GM18519 (cell line): Measurements from ENCODE around the gene GRIN1.

ENCODE experiments used
- ATAC-seq: cut with Tn5 transposase; IDR thresholded peaks from one replicate; pipeline ENCODE4 v1.9.1; 2021; ENCODE audit warnings: mild to moderate bottlenecking, moderate library complexity; ENCODE audit not compliant: unreplicated experiment, low FRiP score

Gene GRIN1

DNA sequence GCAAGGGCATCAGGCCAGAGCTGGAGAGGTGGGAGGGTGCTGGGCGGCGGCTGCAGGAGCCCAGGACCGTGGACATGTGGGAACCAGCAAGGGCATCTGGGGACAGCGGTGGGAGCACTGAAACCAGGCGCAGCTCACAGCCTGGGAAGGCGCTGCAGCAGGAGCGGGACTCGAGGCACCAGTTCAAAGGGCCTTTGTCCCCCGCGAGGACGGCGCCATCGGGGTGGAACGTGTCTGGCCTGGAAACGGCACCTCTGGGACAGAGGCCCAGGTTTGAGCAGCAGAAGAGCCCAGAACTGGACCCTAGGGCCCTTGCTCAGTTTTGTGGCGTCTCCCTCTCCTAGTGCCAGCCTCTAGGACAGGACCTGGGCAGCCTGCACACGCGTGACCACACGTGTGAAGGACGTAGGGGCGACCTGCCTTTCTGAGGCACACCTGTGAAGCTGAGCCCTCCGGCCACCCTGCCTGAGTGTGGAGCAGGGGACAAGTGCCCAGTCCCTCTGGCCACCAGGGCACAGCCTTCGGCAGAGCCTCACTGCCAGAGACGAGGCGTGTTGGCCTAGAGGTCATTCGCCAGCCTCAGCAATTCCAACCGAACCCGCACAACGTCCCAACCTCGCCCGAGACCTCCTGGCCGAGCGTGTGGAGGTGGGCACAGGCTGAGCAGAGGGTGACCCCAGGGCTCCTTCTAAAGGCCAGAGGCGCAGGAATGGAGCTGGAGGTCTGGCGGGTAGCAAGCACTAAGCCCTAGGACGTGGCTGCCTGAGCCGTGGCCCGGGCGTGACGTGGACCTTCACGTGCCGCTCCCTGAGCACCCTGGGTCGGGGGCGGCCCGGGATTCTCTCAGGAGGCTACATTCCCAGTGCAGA lies 35.1 kb downstream of the GRIN1 start:
- no peak for ATAC-seq

DNA sequence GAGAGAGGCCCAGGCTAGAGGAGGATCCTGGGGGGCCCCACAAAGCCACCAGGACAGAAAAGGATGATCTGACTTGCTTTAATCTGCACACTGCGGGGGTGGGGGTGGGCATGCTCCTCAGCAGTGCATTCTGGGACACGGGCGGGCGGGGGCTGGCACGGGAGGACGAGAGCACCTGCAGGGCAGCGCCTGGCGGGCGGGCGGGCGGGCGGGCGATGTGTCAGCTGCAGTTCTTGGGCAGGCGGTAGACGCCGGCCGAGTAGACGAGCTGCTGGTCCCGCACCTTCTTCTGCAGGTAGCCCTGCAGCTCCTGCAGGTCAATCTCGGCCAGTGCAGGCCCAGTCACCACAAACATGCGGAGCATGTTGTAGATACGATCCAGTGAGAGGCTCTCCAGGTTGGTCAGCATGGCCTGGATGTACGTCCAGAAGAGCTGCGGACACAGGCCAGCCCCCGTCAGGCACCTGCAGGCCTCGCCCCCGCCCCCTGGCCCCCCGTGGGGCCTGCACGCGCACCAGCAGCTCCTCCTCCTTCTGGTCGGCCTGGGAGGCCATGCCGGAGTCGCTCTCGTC lies 35.9 kb downstream of the GRIN1 start:
- no peak for ATAC-seq

DNA sequence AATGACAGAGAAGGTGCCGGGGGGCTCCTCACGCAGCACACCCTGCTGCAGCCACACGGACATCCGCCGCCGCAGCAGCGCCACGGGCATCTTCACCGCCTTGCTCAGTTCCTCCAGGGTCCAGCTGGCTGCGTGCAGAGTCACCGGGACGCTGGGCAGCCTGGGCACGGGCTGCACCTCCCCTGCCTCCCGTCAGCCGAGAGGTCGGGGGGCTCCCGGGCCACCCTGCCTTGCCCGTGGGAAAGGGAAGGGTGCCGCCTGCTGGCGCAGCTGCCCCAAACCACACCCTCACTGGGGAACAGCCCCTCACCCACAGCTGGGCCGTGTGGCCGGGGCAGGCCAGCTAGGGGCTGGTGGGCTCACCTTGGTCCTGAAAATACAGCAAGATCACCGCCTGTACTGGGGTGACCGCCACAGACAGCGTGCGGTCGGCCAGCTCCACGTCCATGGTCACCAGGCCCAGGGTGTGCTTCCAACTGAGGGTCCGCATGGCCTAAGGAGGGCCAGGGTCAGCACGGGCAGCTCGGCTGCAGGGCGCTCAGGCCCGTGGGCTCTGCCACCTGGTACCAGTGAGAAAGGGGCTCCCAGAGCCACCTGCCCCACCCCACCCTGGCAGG lies 36.5 kb downstream of the GRIN1 start:
- no peak for ATAC-seq

DNA sequence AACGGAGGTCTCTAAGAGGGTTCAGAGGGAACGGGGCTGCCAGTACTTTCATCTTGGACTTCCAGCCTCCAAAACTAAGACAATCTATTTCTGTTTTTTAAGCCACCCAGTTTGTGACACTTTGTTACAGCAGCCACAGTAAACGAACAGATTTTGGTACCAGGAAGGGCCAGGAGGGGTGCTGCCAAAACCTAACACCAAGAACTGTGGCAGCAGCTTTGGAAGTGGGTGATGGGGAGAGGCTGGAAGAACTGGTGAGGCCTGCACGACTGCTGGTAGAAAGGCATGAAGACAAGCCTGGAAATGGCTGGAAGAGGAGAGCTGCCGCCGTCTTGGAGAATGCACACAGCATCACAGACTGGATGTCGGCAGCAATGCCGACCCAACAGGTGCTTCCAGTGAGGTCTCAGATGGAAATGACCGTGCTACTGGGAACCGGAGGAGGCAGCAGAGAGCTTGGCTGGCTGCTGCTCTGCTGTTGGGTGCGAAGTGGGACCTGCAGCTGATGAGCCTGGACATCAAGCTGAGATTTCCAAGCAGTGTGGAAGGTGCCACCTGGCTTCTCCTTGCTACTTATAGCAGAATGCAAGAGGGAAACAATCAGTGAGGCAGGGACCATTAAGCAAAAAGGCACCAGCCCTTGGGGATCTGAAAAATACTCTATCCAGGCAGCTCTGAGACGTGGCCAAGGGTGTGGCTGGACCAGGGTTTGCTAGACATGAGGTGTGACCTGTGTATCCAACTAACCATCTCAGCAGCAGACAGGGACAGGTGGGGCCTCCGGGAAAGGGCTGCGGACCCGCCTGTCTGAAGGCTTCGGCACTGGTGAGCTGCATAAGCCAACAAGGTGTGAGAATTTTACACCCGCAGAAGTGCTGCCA lies 37.6 kb downstream of the GRIN1 start:
- ATAC-seq: no peak

DNA sequence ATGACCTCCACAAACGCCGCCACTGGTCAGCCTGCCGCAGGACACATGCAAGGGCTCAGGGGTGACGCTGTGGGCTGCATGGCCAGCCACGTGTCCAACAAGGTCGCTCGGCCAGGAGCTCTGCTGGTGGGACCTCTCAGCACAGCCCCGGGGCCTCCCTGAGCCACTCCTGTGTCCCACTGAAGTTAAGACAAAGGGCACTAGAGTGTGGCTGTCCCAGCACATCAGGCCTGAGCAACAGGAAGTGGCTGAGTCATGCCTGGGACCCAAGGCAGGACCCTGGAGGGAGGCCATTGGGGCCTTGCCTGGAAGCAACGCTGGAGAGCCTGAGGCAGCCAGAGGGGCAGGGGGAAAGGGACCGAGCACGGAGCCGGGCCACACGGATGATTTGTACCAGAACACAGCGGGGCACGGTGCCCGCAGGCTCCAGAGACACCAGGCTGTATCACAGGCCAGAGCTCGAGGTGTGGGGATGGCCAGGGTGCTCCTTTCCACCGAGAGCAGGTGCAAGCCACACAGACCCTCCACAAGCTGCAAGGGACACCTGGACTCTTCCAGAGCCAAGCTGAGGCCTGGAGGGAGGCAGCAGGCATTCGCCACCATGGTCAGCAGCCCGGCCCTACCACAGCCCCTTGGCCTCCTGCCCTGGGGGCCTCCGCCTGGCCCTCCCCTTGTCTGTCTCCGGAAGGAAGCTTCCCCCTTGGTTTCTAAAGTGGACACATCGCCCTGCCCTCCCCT lies 39.4 kb downstream of the GRIN1 start:
- ATAC-seq: no peak

DNA sequence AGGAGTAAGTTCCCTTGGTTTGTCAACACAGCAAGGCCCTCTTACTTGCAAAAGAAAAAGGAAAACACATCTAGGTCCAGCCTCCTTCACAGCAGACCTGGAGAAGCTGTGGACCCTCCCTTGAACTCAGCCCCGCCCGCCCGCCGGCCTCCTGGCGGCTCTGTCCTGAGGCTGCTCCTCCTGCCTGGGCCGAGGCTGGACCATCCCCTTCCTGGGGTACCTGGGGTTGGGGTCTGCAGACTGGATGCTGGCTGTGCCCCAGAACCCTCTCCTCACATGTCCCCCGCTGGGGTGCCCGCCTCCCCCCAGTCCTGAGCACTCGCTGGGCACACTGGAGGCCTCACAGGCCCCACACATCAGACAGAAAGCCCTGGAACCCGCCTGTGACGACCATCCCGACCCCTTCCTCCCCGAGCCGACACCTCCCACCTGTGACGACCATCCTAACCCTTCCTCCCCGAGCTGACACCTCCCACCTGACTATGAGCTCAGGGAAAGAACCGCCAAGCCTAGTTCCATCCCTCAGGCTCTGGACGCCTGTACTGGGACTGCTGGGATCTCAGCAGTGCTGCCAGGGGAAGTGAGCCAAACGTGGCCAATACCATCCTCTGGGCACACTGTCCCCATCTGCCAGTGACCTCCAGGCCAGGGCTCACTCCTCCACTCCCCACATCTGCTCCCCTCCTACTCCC lies 40.1 kb downstream of the GRIN1 start:
- no peak for ATAC-seq

DNA sequence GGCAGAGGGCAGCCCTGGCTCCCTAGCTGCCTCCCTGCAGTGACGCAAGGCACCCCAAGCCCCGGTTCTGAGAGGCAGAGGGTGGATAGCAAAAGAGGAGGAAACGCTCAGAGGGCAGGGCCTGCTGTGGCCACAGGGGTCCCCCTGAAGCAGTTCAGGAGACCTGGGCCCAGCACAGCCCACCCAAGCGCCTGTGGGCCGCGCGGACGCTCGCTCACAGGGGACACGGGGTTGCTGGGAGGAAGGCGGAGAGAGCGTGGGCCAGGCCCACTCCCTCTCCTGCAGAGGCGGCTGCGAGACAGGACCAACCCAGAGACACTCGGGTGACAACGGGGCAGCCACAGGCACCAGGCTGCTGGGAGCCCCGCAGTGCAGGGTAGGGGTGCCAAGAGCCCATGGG lies 40.8 kb downstream of the GRIN1 start:
- no peak for ATAC-seq

DNA sequence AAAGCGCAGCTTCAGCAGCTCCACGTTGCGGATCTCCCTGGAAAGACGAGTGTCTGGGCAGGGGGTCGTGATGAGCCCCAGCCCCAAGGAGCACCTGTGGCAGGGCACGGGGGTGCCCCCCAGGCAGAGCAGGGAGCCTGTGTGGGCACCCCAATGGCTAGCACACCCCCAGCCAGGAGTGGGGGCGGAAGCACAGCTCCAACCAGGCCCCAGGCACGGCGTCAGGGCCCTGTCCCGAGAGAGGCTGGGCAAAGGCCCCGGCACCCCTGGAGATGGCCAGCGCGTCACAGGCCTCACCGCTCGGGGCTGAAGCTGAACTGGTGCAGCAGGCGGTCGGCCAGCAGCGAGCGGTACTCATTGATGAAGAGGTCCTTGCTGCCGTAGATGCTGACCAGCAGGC lies 41.5 kb downstream of the GRIN1 start:
- no peak for ATAC-seq

DNA sequence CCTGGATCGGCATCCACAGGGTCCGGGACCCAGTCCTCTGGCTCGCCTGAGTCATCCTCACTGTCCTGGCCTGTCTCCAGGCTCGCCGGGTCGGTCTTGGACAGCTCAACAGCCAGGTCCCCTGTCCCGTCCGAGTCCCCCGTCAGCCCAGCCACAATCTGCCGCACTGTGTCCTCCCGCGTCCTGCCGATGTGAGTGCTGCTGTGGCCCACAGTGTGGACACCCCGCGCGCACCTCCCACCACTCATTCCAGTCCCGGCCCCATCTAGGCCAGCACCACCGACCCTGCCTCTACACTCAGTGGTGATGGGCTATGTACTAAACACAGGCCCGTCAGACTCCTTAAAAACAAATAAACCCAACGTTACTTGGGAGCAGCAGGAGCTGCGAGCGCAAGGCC lies 42.7 kb downstream of the GRIN1 start:
- no peak for ATAC-seq

DNA sequence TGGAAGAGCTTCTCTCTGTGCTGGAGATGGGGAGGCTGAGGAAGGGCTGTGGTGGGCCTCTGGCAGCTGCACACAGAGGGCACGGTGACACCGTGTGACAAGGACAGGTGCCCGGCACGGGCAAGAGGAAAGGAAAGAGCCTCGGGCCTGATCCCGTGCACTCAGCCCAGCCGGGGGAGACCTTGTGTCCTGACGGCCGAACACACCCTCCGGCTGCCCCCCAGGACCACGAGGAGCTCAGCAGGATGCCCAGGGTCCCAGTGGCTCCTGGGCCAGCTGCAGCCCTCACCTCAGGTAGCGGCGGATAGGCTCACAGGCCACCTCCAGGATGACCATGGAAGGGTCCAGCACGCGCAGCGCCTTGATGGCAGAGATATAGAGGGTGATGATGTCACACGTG lies 43.9 kb downstream of the GRIN1 start:
- ATAC-seq: no peak

DNA sequence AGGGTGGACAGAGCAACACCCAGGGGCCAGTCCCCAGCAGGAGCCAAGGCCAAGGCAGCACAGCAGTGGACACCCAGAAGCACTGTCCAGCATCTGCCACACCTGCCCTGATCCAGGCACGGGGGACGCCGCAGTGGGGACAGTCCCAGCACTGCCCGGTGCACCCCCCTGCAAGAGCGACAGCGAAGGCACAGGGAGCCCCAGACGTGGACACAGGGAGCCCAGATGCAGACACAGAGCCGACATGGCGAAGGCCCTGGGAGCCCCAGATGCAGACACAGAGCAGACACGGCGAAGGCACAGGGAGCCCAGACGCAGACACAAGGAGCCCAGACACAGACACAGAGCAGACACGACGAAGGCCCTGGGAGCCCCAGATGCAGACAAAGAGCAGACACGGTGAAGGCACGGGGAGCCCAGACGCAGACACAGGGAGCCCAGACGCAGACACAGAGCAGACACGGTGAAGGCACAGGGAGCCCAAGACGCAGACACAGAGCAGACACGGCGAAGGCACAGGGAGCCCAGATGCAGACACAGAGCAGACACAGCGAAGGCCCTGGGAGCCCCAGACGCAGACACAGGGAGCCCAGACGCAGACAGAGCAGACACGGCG lies 45.1 kb downstream of the GRIN1 start:
- no peak for ATAC-seq

DNA sequence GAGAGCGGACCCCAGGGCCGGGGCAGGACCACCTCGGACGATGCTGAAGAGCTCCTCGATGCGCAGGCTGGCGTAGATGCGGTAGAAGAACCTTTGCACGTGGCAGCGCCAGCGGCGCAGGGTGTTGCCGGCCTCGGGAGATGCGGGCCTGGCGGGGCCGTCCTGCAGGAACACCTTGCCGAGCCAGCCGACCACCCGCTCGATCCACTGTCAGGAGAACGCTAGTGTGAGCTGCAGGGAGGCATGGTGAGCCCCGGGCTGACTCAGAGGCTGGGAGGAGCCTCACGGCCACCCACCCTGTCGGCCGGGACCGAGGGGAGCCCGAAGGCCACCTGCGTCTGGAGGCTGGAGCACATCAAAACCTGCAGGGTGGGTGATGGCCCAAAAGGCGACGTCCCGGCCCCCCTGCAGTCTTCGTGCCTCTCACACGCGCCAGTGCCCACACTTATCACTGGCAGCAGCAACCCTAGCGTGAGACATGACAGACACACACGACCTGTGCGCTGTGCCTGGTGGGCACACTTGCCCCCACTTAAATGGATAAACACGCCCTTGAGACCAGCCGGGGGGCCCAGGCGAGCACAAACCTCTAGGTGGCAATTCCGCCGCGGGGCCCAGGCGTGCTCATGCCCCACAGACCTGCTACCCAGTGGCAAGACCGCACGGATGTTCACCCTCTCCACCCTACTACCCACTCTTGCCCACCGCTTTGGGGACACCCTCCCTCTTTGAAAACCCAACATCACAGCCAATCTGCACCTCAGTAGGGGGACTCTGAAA lies 46.1 kb downstream of the GRIN1 start:
- ATAC-seq: no peak

DNA sequence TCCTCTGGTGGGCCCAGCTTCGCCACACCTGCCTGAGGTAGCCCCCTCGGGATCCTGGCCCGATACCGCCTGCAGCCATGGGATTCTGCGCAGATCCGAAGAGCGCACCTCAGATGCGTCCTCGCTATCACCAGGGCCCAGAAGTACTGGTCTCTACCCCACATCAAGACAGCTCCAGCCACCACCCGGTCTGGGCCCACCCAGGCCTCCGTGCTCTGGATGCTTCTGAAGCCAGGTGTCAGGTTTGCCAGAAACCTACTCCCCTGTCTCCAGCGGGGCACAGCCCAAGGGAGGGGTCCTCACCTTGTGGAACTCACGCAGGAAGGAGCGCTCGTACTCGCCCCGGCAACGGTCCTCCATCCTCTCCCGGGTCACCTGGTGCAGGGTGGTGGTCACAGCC lies 47.0 kb downstream of the GRIN1 start:
- no peak for ATAC-seq

DNA sequence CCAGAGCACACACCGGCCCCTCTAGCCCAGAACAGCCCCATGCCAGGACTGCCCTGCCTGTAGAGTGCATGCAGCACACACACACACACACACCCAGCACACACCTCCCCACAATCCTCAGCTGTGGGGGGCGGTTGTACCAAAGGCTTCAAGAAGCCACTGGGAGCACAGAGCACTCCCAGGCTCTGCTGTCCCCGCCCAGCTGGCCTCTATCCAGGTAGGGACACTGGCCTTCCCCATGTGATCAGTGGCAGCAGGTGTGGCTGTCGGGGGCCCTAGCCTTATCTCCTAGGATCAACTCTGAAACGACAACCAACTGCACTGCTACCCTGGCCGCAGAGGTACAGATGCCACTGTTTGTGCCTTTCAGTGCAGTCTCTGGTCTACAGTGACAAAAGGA lies 47.4 kb downstream of the GRIN1 start:
- no peak for ATAC-seq

DNA sequence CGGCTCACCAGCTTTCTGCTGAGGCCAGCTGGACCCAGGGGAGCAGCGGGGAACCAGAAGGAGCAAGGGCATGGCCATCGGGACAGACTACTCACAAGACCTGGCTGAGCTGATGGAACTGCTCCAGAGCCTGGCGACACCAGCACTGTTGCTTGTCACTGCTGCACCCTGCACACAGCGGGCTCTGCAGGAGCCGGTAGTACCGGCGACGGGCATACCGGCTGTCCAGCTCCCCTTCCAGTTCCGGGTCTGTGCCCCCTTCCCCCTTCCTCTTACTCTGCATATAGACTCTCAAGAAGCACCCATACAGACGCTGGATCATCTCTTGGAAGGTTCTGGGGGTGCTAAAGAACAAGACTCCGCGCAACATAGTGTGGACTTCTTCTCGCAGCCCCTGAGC lies 48.4 kb downstream of the GRIN1 start:
- no peak for ATAC-seq

DNA sequence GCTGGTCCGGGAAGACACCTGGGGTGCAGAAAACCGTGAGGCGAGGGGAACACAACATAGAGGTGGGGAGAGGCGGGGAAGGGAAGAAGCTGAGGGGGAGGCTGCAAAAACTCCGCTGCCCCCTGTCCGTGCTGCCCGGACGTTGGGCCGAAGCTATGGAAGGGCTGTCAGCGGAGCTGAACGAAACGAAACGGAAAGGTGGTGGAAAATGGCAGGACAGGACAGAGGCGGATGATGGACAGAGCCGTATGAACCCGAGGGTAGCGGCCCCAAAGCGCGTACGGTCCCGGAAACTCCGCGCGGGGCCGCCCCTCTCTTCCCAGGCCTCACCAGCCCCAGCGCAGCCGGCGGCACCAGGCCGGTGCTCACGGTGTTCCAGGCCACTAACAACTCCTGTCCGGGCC lies 49.1 kb downstream of the GRIN1 start:
- ATAC-seq: no peak

DNA sequence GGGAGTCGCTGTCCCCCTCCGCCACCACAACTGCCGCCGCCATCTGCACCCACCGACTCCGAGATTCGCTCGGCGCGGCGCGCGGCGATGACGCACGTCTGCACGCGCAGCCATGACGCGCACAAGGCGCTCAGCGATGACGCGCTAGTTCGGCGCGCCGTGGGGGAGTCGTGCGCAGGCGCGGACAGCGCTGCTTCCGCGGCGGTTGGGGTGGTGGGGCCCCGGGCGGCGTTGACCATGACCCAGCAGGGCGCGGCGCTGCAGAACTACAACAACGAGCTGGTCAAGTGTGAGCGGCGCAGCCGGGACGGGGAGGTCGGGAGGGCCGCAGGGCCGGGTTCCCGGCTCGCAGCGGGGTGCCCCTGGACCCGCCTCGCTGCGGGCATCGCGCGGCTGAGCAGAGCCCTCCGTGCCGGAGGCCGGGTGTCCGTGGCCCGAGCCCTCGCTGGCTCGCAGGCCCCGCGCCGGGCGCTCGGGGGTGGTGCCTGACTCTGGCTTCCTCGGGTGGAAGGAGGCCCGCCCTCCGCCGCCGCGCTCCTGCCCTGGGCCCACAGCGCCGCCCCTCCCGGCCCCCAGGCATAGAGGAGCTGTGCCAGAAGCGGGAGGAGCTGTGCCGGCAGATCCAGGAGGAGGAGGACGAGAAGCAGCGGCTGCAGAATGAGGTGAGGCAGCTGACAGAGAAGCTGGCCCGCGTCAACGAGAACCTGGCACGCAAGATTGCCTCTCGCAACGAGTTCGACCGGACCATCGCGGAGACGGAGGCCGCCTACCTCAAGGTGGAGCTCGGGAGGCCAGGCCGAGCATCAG lies 49.7 kb downstream of the GRIN1 start, which contains the start of the genes ANAPC2 and SSNA1:
Gene ANAPC2 (minus strand): TSS at position 71 of the 807 bp plus-strand sequence. CDS start 28 bp downstream, at position 43.
Gene SSNA1 (plus strand): TSS at position 187 of the 807 bp plus-strand sequence. CDS start 51 bp downstream, at position 238.
- peak; percentile 61 for ATAC-seq
